Effector CD4-positive, alpha-beta T cell (primary cell): Measurements from ENCODE around the gene CHDH.

Source experiments
- DNase-seq: peaks from one replicate; pipeline ENCODE4 v3.0.0-alpha.2; 2020

CHDH gene

GRCh38 chr3:53823956-53824657 lies 22.1 kb downstream of the CHDH start:
- no peak for DNase-seq

GRCh38 chr3:53823026-53823955 lies 22.9 kb downstream of the CHDH start:
- no peak for DNase-seq

GRCh38 chr3:53822331-53822741 lies 23.9 kb downstream of the CHDH start:
- DNase-seq = no peak

GRCh38 chr3:53821631-53822121 lies 24.5 kb downstream of the CHDH start:
- no peak for DNase-seq

- DNase-seq = no peak
Measured at GRCh38 chr3:53820756-53821580, 25.3 kb downstream of the CHDH start.

- DNase-seq = no peak
Measured at GRCh38 chr3:53820084-53820483, 26.1 kb downstream of the CHDH start.

GRCh38 chr3:53819163-53819868 lies 26.9 kb downstream of the CHDH start:
- DNase-seq = no peak

- DNase-seq = no peak
Measured at GRCh38 chr3:53818221-53819162, 27.7 kb downstream of the CHDH start.

- DNase-seq = no peak
Measured at GRCh38 chr3:53817809-53818208, 28.4 kb downstream of the CHDH start.

GRCh38 chr3:53817211-53817610 lies 29.0 kb downstream of the CHDH start:
- no peak for DNase-seq

- DNase-seq = no peak
Measured at GRCh38 chr3:53816425-53816824, 29.8 kb downstream of the CHDH start.

- no peak for DNase-seq
Measured at GRCh38 chr3:53815651-53816050, 30.6 kb downstream of the CHDH start.

GRCh38 chr3:53815067-53815466 lies 31.2 kb downstream of the CHDH start:
- DNase-seq = no peak

- DNase-seq = no peak
Measured at GRCh38 chr3:53813876-53814275, 32.3 kb downstream of the CHDH start.

- no peak for DNase-seq
Measured at GRCh38 chr3:53813229-53813628, 33.0 kb downstream of the CHDH start.

GRCh38 chr3:53812434-53812833 lies 33.8 kb downstream of the CHDH start:
- DNase-seq = no peak

- DNase-seq = no peak
Measured at GRCh38 chr3:53811143-53811927, 34.9 kb downstream of the CHDH start.

- no peak for DNase-seq
Measured at GRCh38 chr3:53809764-53810400, 36.3 kb downstream of the CHDH start.

- no peak for DNase-seq
Measured at GRCh38 chr3:53809267-53809666, 37.0 kb downstream of the CHDH start.

GRCh38 chr3:53808496-53808895 lies 37.7 kb downstream of the CHDH start:
- no peak for DNase-seq
